Stimulated activated CD4-positive, alpha-beta T cell treated with anti-CD3 and anti-CD28 coated beads, Interleukin-12 subunit alpha, Interleukin-12 subunit beta, amount 100 ng/mL, for 24 hours (primary cell): ENCODE measurements around the gene ZNF391.
"Not testable (repeated sequence)": the region's sequence is repeated elsewhere in the genome, so short reads cannot be mapped to it uniquely, and the experiment has no call there.

Experiments used
- DNase-seq, 2 experiments: peaks; one replicate each; pipeline ENCODE4 v3.0.0-alpha.2; 2020; ENCODE audit warnings: low read depth in 2 of 2

The ZNF391 gene

GRCh38 chr6:27422651-27423332, 34.2 kb downstream of the ZNF391 start:
- DNase-seq = no peak

DNA sequence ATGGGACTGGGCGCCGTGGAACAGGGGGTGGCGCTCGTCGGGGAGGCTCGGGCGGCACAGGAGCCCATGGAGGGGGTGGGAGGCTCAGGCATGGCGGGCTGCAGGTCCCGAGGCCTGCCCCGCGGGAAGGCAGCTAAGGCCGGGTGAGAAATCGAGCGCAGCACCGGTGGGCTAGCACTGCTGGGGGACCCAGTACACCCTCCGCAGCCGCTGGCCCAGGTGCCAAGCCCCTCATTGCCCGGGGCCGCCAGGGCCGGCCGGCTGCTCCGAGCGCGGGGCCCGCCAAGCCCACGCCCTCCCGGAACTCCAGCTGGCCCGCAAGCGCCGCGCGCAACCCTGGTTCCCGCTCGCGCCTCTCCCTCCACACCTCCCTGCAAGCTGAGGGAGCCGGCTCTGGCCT, 36.3 kb downstream of the ZNF391 start:
- DNase-seq = not testable (repeated sequence)

DNA sequence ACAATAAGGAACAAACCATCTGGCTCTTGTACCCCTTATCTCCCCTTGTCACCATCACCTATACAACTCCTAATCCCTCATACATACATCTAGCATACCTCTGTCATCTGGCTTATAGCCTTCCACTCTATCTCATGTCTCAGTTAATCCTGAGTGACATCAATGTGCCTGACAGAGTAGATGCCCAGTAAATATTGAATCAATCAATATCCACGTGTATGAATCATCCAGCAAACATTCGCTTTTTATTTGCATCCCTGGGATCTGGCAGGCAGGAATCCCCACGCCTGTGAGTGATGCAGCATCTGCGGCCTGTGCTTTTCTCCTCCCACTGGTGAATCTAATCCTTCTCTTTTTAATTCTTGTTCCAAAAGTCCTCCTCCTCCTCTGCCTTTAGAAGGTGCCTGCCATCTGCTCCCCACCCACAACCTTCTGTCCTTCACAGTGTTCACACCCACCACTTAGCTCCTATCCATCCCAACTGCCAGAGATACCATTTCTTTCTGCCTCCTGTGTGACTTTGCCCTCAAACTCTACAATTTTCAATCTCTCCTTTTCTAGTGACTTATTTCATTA, 37.6 kb downstream of the ZNF391 start:
- DNase-seq = no peak

DNA sequence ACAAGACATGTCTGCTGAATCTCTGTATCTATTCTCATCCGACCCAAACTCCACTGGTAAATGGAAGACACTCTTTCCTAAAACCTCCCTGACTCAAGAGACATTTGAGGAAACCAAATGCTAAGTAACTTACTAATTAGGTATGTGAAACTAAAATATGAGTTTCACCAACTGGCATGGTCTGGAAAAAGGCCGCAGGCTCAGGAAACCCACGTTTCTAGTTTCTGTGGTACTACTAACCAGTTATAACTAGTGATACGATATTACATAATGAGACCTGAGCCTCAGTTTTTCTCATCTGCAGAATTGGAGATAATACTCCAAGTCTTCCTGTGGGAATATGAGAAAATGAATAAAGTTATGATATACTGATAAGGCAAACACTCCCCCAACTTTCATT, 39.9 kb downstream of the ZNF391 start:
- no peak for DNase-seq

DNA sequence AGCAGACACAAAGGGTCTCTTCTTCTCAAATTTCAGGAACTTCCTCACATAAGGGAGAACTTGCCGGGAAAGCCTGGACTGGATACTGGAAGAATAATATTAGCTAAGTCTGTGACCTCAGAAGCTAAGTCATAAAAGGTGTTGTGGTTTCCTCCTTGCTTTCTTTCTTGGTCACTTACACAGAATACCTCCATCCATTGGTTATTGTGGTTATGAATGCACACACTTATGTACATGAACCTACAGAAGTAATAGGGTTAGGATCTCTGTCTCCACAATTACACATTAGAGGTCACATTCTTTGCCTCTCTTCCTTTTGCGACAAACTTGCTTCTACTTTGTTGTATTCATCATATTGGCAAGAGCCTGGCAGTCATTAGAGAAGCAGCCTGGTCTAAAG, 40.4 kb downstream of the ZNF391 start:
- no peak for DNase-seq

DNA sequence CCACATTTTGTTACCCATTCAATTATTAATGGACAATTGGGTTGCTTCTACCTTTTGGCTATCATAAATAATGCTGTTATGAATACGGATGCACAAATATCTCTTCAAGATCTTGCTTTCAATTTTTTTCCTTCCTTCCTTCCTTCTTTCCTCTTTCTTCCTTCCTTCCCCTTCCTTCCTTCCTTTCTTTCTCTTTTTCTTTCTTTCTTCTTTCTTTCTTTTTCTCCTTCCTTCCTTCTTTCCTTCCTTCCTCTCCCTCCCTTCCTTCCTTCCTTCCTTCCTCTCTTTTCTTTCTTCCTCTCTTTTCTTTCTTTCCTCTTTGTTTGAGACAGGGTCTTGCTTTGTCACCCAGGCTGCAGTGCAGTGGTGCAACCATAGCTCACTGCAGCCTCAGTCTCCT, 45.2 kb downstream of the ZNF391 start:
- DNase-seq = no peak

DNA sequence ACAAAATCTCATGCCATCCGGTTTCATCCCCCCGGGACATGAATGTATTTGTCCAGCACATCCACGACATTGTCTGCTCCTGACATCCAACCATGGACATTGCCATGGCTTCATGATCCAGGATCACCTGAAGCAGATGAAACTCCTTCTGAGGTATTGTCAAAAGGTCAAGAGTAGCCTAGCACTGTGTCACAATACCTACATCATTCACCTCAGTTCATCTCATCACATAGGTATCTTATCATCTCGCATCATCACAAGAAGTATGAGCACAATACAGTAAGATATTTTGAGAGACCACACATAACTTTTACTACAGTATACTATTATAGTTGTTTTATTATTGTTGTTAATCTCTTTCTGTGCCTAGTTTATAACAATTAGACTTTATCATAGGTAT, 50.8 kb downstream of the ZNF391 start:
- no peak for DNase-seq

DNA sequence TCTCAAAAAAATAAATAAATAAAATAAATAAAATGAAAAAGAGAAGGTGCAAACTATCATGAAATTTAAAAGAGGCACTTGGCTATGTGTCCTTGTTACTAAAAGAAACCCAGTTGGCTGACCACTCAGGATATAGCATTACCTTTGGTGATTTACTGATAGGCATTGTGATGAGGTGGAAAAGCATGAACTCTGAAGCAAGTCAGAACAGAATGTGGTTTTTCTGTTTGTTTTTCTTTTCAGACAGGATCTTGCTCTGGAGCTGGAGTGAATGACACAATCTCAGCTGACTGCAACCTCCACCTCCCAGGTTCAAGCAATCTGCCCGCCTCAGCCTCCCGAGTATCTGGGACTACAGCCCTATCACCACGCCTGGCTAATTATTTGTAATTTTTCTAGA, 52.4 kb downstream of the ZNF391 start:
- DNase-seq = no peak

GRCh38 chr6:27442932-27443331, 54.4 kb downstream of the ZNF391 start:
- DNase-seq = no peak

DNA sequence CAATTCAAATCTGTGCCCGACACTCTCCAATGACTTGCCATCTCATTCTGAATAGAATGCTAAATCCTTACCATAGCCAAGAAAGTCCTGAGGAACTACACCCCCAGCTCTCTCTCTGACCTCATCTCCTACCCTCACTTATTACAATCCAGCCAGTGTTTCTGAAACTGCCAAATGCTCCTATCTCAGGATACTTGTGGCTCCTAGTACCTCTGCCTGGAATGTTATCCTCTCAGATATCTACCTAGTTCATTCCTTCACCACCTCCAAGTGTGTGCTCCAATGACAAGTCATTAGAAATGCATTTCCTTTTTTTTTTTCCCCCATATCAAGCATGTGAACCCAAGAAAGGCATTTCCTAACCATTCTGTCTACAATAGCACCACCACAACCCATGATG, 59.9 kb downstream of the ZNF391 start:
- no peak for DNase-seq

- no peak for DNase-seq
Observed at GRCh38 chr6:27451660-27452390, 63.3 kb downstream of the ZNF391 start.

DNA sequence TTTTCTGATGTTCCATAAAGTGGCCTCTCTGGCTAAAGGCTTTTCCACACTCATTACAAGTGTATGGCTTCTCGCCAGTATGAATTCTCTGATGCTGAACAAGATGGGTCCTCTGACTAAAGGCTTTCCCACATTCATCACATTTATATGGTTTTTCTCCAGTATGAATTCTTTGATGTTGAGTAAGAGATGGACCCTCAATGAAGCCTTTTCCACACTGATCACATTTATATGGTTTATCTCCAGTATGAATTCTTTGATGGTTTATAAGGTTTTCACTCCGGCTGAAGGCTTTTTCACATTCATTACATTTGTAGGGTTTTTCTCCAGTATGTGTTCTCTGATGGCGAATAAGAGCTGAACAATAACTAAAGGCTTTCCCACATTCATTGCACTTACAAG, 63.9 kb downstream of the ZNF391 start:
- DNase-seq = no peak
